CD4-positive, alpha-beta memory T cell (primary cell): ENCODE data around the gene KRTAP5-1. TPM values are rescaled to one million over a fixed set of nuclear protein-coding genes. Genes with fewer than 3 reads are reported as not detected.

Source experiments
- CTCF ChIA-PET: fragments of 350-600 bp; sonication (Branson Sonifier 250); formaldehyde crosslinking; loops from one replicate; lab custom pipeline; 2021; ENCODE audit warnings: inconsistent platforms; ENCODE audit not compliant: partially characterized antibody; lab: Charles Lee
- POLR2A ChIA-PET: fragments of 350-600 bp; sonication (Branson Sonifier 250); formaldehyde crosslinking; loops from one replicate; lab custom pipeline; 2021; ENCODE audit not compliant: partially characterized antibody; lab: Charles Lee
- DNase-seq, 5 donors: peaks; one replicate each; pipeline versions ENCODE4 v3.0.0 to v3.0.0-alpha.2; 2020 to 2022; ENCODE audit warnings: mixed read lengths in 1 of 5
- H3K27ac ChIP-seq: one replicate; pipeline ENCODE4 v1.7.0; 2013; ENCODE audit warnings: low read depth, low read length
- H3K27me3 ChIP-seq: 2 replicates; pipeline ENCODE4 v1.7.0; 2013; ENCODE audit warnings: mild to moderate bottlenecking, low read length, moderate library complexity; ENCODE audit not compliant: insufficient read depth
- H3K36me3 ChIP-seq: 2 replicates; pipeline ENCODE4 v1.7.0; 2013; ENCODE audit warnings: mild to moderate bottlenecking, low read length, moderate library complexity; ENCODE audit not compliant: insufficient read depth
- H3K4me1 ChIP-seq: 2 replicates; pipeline ENCODE4 v1.7.0; 2013; ENCODE audit warnings: mild to moderate bottlenecking, low read length, moderate library complexity; ENCODE audit not compliant: insufficient read depth
- H3K4me3 ChIP-seq, 2 donors: one replicate each; pipeline ENCODE4 v1.7.0; 2013; ENCODE audit warnings: low read length in 2 of 2, mild to moderate bottlenecking in 1 of 2
- H3K9me3 ChIP-seq, 2 donors: one replicate each; pipeline ENCODE4 v1.7.0; 2013; ENCODE audit warnings: low read length in 2 of 2, control low read depth in 1 of 2; ENCODE audit not compliant: control insufficient read depth in 1 of 2
- H3K27ac Mint-ChIP-seq, 7 donors: one replicate each; pipeline ENCODE4 v1.8.0; 2020 to 2021; ENCODE audit warnings: mixed read lengths in 7 of 7, mild to moderate bottlenecking in 6 of 7, inconsistent platforms in 3 of 7, moderate library complexity in 3 of 7
- H3K27me3 Mint-ChIP-seq, 2 donors: one replicate each; pipeline ENCODE4 v1.8.0; 2020 to 2021; ENCODE audit warnings: mixed read lengths in 2 of 2
- H3K36me3 Mint-ChIP-seq, 2 donors: one replicate each; pipeline ENCODE4 v1.8.0; 2020 to 2021; ENCODE audit warnings: mixed read lengths in 2 of 2, inconsistent platforms in 1 of 2, mild to moderate bottlenecking in 1 of 2
- H3K4me1 Mint-ChIP-seq, 4 donors: one replicate each; pipeline ENCODE4 v1.8.0; 2020 to 2021; ENCODE audit warnings: mixed read lengths in 4 of 4, mild to moderate bottlenecking in 1 of 4
- H3K4me3 Mint-ChIP-seq, 8 donors: one replicate each; pipeline ENCODE4 v1.8.0; 2020 to 2021; ENCODE audit warnings: mixed read lengths in 8 of 8, mild to moderate bottlenecking in 7 of 8, moderate library complexity in 6 of 8, inconsistent platforms in 3 of 8
- H3K9me3 Mint-ChIP-seq, 8 donors: one replicate each; pipeline ENCODE4 v1.8.0; 2020 to 2021; ENCODE audit warnings: mixed read lengths in 8 of 8, mild to moderate bottlenecking in 5 of 8, inconsistent platforms in 3 of 8, moderate library complexity in 1 of 8
- intact Hi-C: fragments of 100-400 bp; cut with micrococcal nuclease; formaldehyde crosslinking; loops from one replicate; pipeline ENCODE4 v1.15.1; 2023
- polyA plus RNA-seq, 2 donors: library from polyadenylated mRNA; unstranded; fragments of 300-500 nt; fragmentation: Illumina TruSeq; gene quantifications; one replicate each; pipeline ENCODE4 v1.2.3, GENCODE V29; 2021
- total RNA-seq, 2 experiments: library from RNA; stranded (reverse); gene quantifications; one replicate each; pipeline ENCODE4 v1.2.3, GENCODE V29; 2021

Gene KRTAP5-1
- total and polyA plus RNA-seq, 4 experiments from 2014 or later, result 0.29 TPM; not detected in 3

GRCh38 chr11:1566381-1567051 is 18.6 kb downstream of the KRTAP5-1 start:
- H3K36me3 ChIP-seq, result no peaks in the 10 kb centered on the region
- H3K36me3 Mint-ChIP-seq, result peaks cover 2 to 3% of the 10 kb centered on the region in 2 donors
- DNase-seq, result peak in 1 of 5 donors; percentile 38
- peaks cover 5 to 20% (median 10%) of the 10 kb centered on the region in 4 donors for H3K4me1 Mint-ChIP-seq
- ChIA-PET CTCF (interaction anchor here (1.6 kb wide), 1 partner anchor 8 kb away, joined by 14 read pairs; no protein-coding TSS in a partner anchor), POLR2A (no interaction called here)
- peak overlapping the region in 3 of 8 donors; percentile 30 to 58 (median 33) for H3K4me3 Mint-ChIP-seq
- peak overlapping the region in 1 of 7 donors; percentile 83 for H3K27ac Mint-ChIP-seq
- peaks cover 13% of the 10 kb centered on the region for H3K4me1 ChIP-seq
- peaks cover 0 to 3% (median 0%) of the 10 kb centered on the region in 8 donors for H3K9me3 Mint-ChIP-seq
- no peak overlapping the region for H3K4me3 ChIP-seq
- intact Hi-C loops, result no loop called here
- H3K27me3 ChIP-seq, result no peaks in the 10 kb centered on the region
- H3K27me3 Mint-ChIP-seq, result no peaks in the 10 kb centered on the region
- no peak overlapping the region for H3K27ac ChIP-seq
- H3K9me3 ChIP-seq, result no peaks in the 10 kb centered on the region

- Mint-ChIP-seq H3K27me3 (no peaks in the 10 kb centered on the region), H3K27ac (peak overlapping the region in 1 of 7 donors; percentile 83)
- peak in 1 of 5 donors; percentile 34 for DNase-seq
These were observed 19.2 kb downstream of the KRTAP5-1 start for GRCh38 chr11:1565904-1566247.

GRCh38 chr11:1565173-1565903 is 19.7 kb downstream of the KRTAP5-1 start:
- Mint-ChIP-seq H3K27me3 (no peaks in the 10 kb centered on the region), H3K4me3 (no peak overlapping the region), H3K36me3 (peaks cover 3% of the 10 kb centered on the region in 2 donors), H3K9me3 (peaks cover 0 to 3% (median 0%) of the 10 kb centered on the region in 8 donors), H3K27ac (peak overlapping the region in 1 of 7 donors; percentile 83), H3K4me1 (peaks cover 5 to 20% (median 7%) of the 10 kb centered on the region in 4 donors)
- Histone ChIP-seq H3K4me1 (peaks cover 4% of the 10 kb centered on the region), H3K27ac (no peak overlapping the region), H3K36me3 (no peaks in the 10 kb centered on the region), H3K9me3 (no peaks in the 10 kb centered on the region), H3K27me3 (no peaks in the 10 kb centered on the region), H3K4me3 (no peak overlapping the region)
- ChIA-PET CTCF (interaction anchor here (1.3 to 1.6 kb wide), 4 partner anchors 9 to 30 kb away, joined by 3 to 14 read pairs (median 3); no protein-coding TSS in a partner anchor), POLR2A (interaction anchor here (1.8 kb wide), 1 partner anchor 9 kb away, joined by 5 read pairs; no protein-coding TSS in a partner anchor)
- intact Hi-C loops, result no loop called here
- DNase-seq, result peak in 1 of 5 donors; percentile 41

More at GRCh38 chr11:1565904-1566247, 19.2 kb downstream of the KRTAP5-1 start:
- Mint-ChIP-seq H3K4me1 (peaks cover 5 to 20% (median 10%) of the 10 kb centered on the region in 4 donors), H3K4me3 (peak overlapping the region in 1 of 8 donors; percentile 42), H3K9me3 (peaks cover 0 to 3% (median 0%) of the 10 kb centered on the region in 8 donors), H3K36me3 (peaks cover 3% of the 10 kb centered on the region in 2 donors)
- POLR2A ChIA-PET, result interaction anchor here (1.8 kb wide), 1 partner anchor 9 kb away, joined by 5 read pairs; no protein-coding TSS in a partner anchor
- no peaks in the 10 kb centered on the region for H3K9me3 ChIP-seq
- H3K36me3 ChIP-seq, result no peaks in the 10 kb centered on the region
- no peak overlapping the region for H3K4me3 ChIP-seq
- H3K27me3 ChIP-seq, result no peaks in the 10 kb centered on the region
- intact Hi-C loops, result no loop called here
- CTCF ChIA-PET, result interaction anchor here (1.3 to 1.6 kb wide), 2 partner anchors 8 to 11 kb away, joined by 3 to 14 read pairs; no protein-coding TSS in a partner anchor
- H3K27ac ChIP-seq, result no peak overlapping the region
- peaks cover 10% of the 10 kb centered on the region for H3K4me1 ChIP-seq

GRCh38 chr11:1564535-1565172 is 20.4 kb downstream of the KRTAP5-1 start:
- Mint-ChIP-seq H3K9me3 (peaks cover 0 to 2% (median 0%) of the 10 kb centered on the region in 8 donors), H3K27me3 (no peaks in the 10 kb centered on the region), H3K27ac (peak overlapping the region in 1 of 7 donors; percentile 40), H3K36me3 (peaks cover 3% of the 10 kb centered on the region in 2 donors), H3K4me3 (no peak overlapping the region), H3K4me1 (peaks cover 5 to 19% (median 6%) of the 10 kb centered on the region in 4 donors)
- H3K9me3 ChIP-seq, result no peaks in the 10 kb centered on the region
- CTCF ChIA-PET, result interaction anchor here (1.3 to 1.6 kb wide), 4 partner anchors 10 to 31 kb away, joined by 3 to 14 read pairs (median 3); no protein-coding TSS in a partner anchor
- peak in 1 of 5 donors; percentile 50 for DNase-seq
- intact Hi-C loops, result no loop called here
- H3K27ac ChIP-seq, result no peak overlapping the region
- H3K36me3 ChIP-seq, result no peaks in the 10 kb centered on the region
- no peak overlapping the region for H3K4me3 ChIP-seq
- POLR2A ChIA-PET, result interaction anchor here (1.8 kb wide), 1 partner anchor 10 kb away, joined by 5 read pairs; no protein-coding TSS in a partner anchor
- no peaks in the 10 kb centered on the region for H3K27me3 ChIP-seq
- H3K4me1 ChIP-seq, result no peaks in the 10 kb centered on the region

- Histone ChIP-seq H3K4me3 (no peak overlapping the region), H3K4me1 (no peaks in the 10 kb centered on the region), H3K36me3 (no peaks in the 10 kb centered on the region), H3K27me3 (no peaks in the 10 kb centered on the region), H3K9me3 (no peaks in the 10 kb centered on the region), H3K27ac (no peak overlapping the region)
- peak in 1 of 5 donors; percentile 28 for DNase-seq
- Mint-ChIP-seq H3K36me3 (peaks cover 3% of the 10 kb centered on the region in 2 donors), H3K9me3 (no peaks in the 10 kb centered on the region), H3K27ac (peak overlapping the region in 3 of 7 donors; percentile 29 to 36 (median 29)), H3K4me3 (no peak overlapping the region), H3K27me3 (no peaks in the 10 kb centered on the region), H3K4me1 (peaks cover 0 to 12% (median under 1%) of the 10 kb centered on the region in 4 donors)
- CTCF ChIA-PET, result interaction anchor here (1.3 to 1.5 kb wide), 2 partner anchors 15 to 31 kb away, joined by 3 read pairs; no protein-coding TSS in a partner anchor
- intact Hi-C loops, result no loop called here
- POLR2A ChIA-PET, result interaction anchor here (1.8 kb wide), 1 partner anchor 10 kb away, joined by 5 read pairs; no protein-coding TSS in a partner anchor
These were observed 21.2 kb downstream of the KRTAP5-1 start for GRCh38 chr11:1563697-1564534.

GRCh38 chr11:1563149-1563638 is 21.9 kb downstream of the KRTAP5-1 start:
- Histone ChIP-seq H3K9me3 (no peaks in the 10 kb centered on the region), H3K4me1 (no peaks in the 10 kb centered on the region), H3K27ac (no peak overlapping the region), H3K36me3 (no peaks in the 10 kb centered on the region), H3K27me3 (no peaks in the 10 kb centered on the region), H3K4me3 (no peak overlapping the region)
- H3K27ac Mint-ChIP-seq, result peak overlapping the region in 3 of 7 donors; percentile 29 to 46 (median 29)
- no peaks in the 10 kb centered on the region for H3K27me3 Mint-ChIP-seq
- intact Hi-C loops, result no loop called here
- CTCF ChIA-PET, result no interaction called here
- H3K36me3 Mint-ChIP-seq, result peaks cover 3% of the 10 kb centered on the region in 2 donors
- POLR2A ChIA-PET, result no interaction called here
- H3K4me1 Mint-ChIP-seq, result peaks cover 0 to 5% (median under 1%) of the 10 kb centered on the region in 4 donors
- H3K4me3 Mint-ChIP-seq, result no peak overlapping the region
- no peak for DNase-seq
- H3K9me3 Mint-ChIP-seq, result no peaks in the 10 kb centered on the region
